ENCODE results near the gene LMO4.

LMO4 gene

DNA sequence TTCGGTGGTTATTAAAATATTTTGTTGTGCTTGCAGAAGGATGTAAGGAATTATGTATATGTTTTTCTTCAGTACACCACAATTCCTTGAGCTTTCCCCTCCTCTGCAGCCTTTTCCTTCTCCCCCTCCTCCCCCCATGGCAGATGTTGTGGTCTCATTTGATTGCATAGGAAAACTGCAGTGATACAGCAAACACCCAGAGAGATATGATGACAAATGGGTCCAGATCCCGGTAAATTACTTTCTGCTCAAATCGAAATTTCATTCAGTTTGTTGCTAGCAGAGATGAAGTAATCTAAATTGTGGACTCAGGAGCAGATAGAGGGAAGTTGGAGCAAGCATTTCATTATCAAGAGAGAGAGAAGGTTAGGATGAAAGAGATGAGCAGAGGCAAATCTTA, 9.9 kb downstream of the LMO4 start:
- peaks cover 56% of the 10 kb centered on the region for H3K36me3 ChIP-seq (ENCODE audit: insufficient read depth, low read length)

DNA sequence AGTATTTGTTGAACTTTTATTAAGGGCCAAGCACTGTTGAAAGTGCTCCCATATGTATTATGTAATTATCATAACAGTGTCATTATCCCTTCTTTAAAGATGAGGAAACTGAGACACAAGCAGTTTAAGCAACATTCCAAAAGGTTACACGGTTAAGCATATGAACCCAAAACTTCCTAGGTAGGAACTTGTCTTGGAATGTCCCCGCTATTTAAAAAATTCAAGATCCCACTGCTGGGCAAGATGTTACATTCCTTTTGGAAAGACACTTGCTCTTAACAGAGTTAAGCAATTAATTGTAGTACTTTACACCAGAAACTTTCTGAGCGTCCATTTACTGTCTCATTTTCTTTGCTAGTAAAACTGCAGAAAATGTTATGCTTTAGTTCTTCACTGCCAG, 15.6 kb downstream of the LMO4 start:
- H4K20me1 ChIP-seq (ENCODE audit: insufficient read depth, low read length) = no peaks in the 10 kb centered on the region
- no peak overlapping the region for H3K27ac ChIP-seq (ENCODE audit: low read depth, low read length, poor library complexity, severe bottlenecking)
- no peaks in the 10 kb centered on the region for H3K79me2 ChIP-seq (ENCODE audit: insufficient read depth, low read length)
- no peak overlapping the region for H3K4me2 ChIP-seq (ENCODE audit: low read length)
- TF ChIP-seq, protein P1, sequence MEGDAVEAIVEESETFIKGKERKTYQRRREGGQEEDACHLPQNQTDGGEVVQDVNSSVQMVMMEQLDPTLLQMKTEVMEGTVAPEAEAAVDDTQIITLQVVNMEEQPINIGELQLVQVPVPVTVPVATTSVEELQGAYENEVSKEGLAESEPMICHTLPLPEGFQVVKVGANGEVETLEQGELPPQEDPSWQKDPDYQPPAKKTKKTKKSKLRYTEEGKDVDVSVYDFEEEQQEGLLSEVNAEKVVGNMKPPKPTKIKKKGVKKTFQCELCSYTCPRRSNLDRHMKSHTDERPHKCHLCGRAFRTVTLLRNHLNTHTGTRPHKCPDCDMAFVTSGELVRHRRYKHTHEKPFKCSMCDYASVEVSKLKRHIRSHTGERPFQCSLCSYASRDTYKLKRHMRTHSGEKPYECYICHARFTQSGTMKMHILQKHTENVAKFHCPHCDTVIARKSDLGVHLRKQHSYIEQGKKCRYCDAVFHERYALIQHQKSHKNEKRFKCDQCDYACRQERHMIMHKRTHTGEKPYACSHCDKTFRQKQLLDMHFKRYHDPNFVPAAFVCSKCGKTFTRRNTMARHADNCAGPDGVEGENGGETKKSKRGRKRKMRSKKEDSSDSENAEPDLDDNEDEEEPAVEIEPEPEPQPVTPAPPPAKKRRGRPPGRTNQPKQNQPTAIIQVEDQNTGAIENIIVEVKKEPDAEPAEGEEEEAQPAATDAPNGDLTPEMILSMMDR (IDR thresholded peaks at IDR 0.05; ENCODE audit: low read length) = no peak
- no peak for TF ChIP-seq EZH2 (IDR thresholded peaks at IDR 0.05; ENCODE audit: borderline replicate concordance, low read length)
- no peaks in the 10 kb centered on the region for H3K9me2 ChIP-seq (ENCODE audit: low read depth, low read length)
- H3F3A ChIP-seq (ENCODE audit: insufficient read depth, low read length) = no peaks in the 10 kb centered on the region
- no peak overlapping the region for H3K9ac ChIP-seq (ENCODE audit: low read length)
- H2AFZ ChIP-seq (ENCODE audit: low read length) = no peak overlapping the region
- no peaks in the 10 kb centered on the region for H3K27me3 ChIP-seq (ENCODE audit: insufficient read depth, low read length)
- no peak overlapping the region for H3K4me3 ChIP-seq (ENCODE audit: low read depth, low read length, poor library complexity, severe bottlenecking)
- H3K4me1 ChIP-seq (ENCODE audit: insufficient read depth, low read length, severe bottlenecking) = no peaks in the 10 kb centered on the region
- no peaks in the 10 kb centered on the region for H3K9me3 ChIP-seq (ENCODE audit: low read length)
- H3K36me3 ChIP-seq (ENCODE audit: insufficient read depth, low read length) = peaks cover 65% of the 10 kb centered on the region

More for the DNA sequence above, 9.9 kb downstream of the LMO4 start:
- H2AFZ ChIP-seq (ENCODE audit: low read length) = no peak overlapping the region
- no peaks in the 10 kb centered on the region for H3K27me3 ChIP-seq (ENCODE audit: insufficient read depth, low read length)
- H3K9me3 ChIP-seq (ENCODE audit: low read length) = no peaks in the 10 kb centered on the region
- no peak overlapping the region for H3K9ac ChIP-seq (ENCODE audit: low read length)
- H3K4me2 ChIP-seq (ENCODE audit: low read length) = no peak overlapping the region
- no peaks in the 10 kb centered on the region for H4K20me1 ChIP-seq (ENCODE audit: insufficient read depth, low read length)
- no peak overlapping the region for H3K4me3 ChIP-seq (ENCODE audit: low read depth, low read length, poor library complexity, severe bottlenecking)
- H3K79me2 ChIP-seq (ENCODE audit: insufficient read depth, low read length) = no peaks in the 10 kb centered on the region
- TF ChIP-seq, protein P1 (IDR thresholded peaks at IDR 0.05; ENCODE audit: low read length) = no peak
- TF ChIP-seq EZH2 (IDR thresholded peaks at IDR 0.05; ENCODE audit: borderline replicate concordance, low read length) = no peak
- H3K4me1 ChIP-seq (ENCODE audit: insufficient read depth, low read length, severe bottlenecking) = peaks cover 31% of the 10 kb centered on the region
- no peaks in the 10 kb centered on the region for H3F3A ChIP-seq (ENCODE audit: insufficient read depth, low read length)
- no peak overlapping the region for H3K27ac ChIP-seq (ENCODE audit: low read depth, low read length, poor library complexity, severe bottlenecking)
- no peaks in the 10 kb centered on the region for H3K9me2 ChIP-seq (ENCODE audit: low read depth, low read length)

DNA sequence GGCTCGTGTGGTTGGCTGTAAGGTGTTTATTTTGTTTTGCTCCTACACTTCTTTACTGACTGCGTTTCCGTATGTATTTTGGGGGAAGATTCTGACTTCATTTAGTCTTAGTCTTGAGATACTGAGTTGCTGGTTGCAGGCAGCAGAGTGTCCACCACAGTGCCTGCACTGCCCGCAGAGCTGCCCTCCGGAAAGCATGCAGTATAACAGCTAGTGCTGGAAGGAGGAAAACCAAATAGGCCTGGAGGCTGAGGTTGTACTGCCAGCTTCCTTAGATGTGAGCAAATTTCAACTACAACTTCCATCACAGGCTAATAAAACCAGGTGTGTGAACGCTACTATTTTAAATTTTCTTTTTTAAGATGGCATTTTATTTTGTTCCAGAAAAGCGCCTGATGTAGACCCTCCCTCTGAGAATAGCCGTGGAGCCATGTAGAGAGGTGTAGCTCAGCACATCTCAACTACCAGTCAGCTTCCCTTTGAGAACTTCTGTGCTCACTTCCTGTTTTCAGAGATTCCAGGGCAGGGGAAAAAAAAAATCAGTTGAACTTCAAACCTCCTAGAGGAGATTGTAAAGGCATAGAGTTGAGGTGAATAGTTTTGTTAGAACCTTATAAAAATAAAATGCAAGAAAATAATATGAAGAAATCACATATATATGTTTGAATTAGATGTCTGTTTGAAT, 17.6 kb downstream of the LMO4 start:
- Histone ChIP-seq H3K9ac (ENCODE audit: low read length) (no peak overlapping the region), H3K9me2 (ENCODE audit: low read depth, low read length) (no peaks in the 10 kb centered on the region), H3K36me3 (ENCODE audit: insufficient read depth, low read length) (peaks cover 45% of the 10 kb centered on the region), H3K4me1 (ENCODE audit: insufficient read depth, low read length, severe bottlenecking) (peaks cover 3% of the 10 kb centered on the region), H3K4me3 (ENCODE audit: low read depth, low read length, poor library complexity, severe bottlenecking) (no peak overlapping the region), H3K27ac (ENCODE audit: low read depth, low read length, poor library complexity, severe bottlenecking) (no peak overlapping the region), H3K9me3 (ENCODE audit: low read length) (no peaks in the 10 kb centered on the region), H3K79me2 (ENCODE audit: insufficient read depth, low read length) (no peaks in the 10 kb centered on the region), H3K4me2 (ENCODE audit: low read length) (no peak overlapping the region), H3F3A (ENCODE audit: insufficient read depth, low read length) (no peaks in the 10 kb centered on the region), H3K27me3 (ENCODE audit: insufficient read depth, low read length) (no peaks in the 10 kb centered on the region), H4K20me1 (ENCODE audit: insufficient read depth, low read length) (no peaks in the 10 kb centered on the region), H2AFZ (ENCODE audit: low read length) (no peak overlapping the region)
- no peak for TF ChIP-seq EZH2 (IDR thresholded peaks at IDR 0.05; ENCODE audit: borderline replicate concordance, low read length)
- TF ChIP-seq, protein P1 (IDR thresholded peaks at IDR 0.05; ENCODE audit: low read length) = no peak
